DOHH2 (cell line): Measurements from ENCODE around the gene COL1A1.

ENCODE experiments used
- EZH2phosphoT487 ChIP-seq: fragments of 200-600 bp; sonication (generic); IDR thresholded peaks from 2 replicates; pipeline ENCODE4 v1.6.1; 2017; ENCODE audit warnings: borderline replicate concordance, mild to moderate bottlenecking, antibody characterized with exemption, low read length, moderate library complexity, mixed read lengths
- TF ChIP-seq, protein P1 (sequence below): fragments of 200-600 bp; sonication (generic); IDR thresholded peaks from one replicate; pipeline ENCODE4 v1.5.1; 2014; ENCODE audit warnings: antibody characterized with exemption, mild to moderate bottlenecking, low read depth, low read length; ENCODE audit not compliant: poor library complexity, severe bottlenecking

DNA sequence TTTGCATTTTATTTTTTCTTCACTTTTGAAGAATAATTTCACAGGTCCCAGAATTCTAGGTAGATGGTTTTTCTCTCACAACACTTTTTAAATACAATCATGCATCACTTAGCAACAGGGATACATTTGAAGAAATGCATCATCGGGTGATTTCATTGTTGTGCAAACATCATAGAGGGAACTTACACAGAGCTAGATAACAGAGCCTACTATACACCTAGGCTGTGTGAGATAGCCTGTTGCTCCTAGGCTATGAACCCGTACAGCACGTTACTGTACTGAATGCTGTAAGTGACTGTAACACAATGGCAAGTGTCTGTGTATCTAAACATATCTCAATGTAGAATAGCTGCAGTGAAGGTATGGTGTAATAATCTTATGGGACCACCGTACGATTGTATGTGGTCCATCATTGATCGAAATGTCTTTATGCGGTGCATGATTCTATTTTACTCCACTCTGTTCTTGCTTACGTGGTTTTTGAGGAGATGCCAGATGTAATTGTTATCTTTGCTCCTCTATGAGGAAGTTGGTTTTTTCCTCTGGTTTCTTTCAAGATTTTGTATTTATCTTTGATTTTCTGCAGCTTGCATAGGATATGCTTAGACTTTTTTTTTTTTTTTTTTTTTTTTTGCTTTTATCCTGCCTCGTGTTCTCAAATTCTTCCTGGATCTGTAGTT lies 37.3 kb upstream of the COL1A1 start:
- TF ChIP-seq, protein P1, sequence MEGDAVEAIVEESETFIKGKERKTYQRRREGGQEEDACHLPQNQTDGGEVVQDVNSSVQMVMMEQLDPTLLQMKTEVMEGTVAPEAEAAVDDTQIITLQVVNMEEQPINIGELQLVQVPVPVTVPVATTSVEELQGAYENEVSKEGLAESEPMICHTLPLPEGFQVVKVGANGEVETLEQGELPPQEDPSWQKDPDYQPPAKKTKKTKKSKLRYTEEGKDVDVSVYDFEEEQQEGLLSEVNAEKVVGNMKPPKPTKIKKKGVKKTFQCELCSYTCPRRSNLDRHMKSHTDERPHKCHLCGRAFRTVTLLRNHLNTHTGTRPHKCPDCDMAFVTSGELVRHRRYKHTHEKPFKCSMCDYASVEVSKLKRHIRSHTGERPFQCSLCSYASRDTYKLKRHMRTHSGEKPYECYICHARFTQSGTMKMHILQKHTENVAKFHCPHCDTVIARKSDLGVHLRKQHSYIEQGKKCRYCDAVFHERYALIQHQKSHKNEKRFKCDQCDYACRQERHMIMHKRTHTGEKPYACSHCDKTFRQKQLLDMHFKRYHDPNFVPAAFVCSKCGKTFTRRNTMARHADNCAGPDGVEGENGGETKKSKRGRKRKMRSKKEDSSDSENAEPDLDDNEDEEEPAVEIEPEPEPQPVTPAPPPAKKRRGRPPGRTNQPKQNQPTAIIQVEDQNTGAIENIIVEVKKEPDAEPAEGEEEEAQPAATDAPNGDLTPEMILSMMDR = no peak
- TF ChIP-seq EZH2phosphoT487 = no peak
